Adipose tissue (tissue), 3 donors: ENCODE results near the gene ATP9B. TPM values are rescaled to one million over a fixed set of nuclear protein-coding genes. Genes with fewer than 3 reads are reported as not detected.

ENCODE experiments used
- H3K27ac ChIP-seq: one replicate; pipeline ENCODE4 v1.5.1; 2013; ENCODE audit warnings: low read depth, low read length
- WGBS, 3 donors: extraction: QIAGEN DNeasy Blood & Tissue Kit; methylation state at CpG; one replicate each; pipeline ENCODE4 v1.1.7; 2013; 5-methylcytosine and 5-hydroxymethylcytosine counted together
- polyA plus RNA-seq, 3 donors: library from polyadenylated mRNA; stranded (reverse); fragments of 200-250 nt; gene quantifications; one replicate each; pipeline ENCODE4 v1.2.3, GENCODE V29; 2013
- donor health status: healthy with polysubstance abuse.
- donor health status: Bipolar disorder and iron deficiency.
- donor health status: healthy.

Gene ATP9B
- polyA plus RNA-seq, 3 donors = 7.3 to 13.5 (median 9.3) TPM

DNA sequence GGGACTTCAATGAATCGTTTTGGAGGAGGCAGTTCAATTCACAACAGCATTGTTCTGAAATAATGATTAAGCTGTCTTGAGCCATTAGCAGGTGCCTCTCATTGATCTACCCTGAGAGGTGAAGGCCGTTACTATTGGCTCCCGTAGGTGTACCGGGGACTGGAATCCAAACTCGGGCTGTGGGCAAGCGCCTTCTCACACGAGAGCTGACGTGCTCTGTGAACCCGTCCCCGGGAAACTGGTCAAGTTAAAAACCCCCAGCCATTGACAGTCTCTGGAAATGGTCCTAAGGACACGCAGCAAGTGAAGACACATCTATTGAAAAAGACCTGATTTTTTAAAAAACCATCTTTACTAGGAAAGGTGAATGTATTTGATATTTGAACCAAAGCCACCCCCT lies 318.4 kb downstream of the ATP9B start:
- H3K27ac ChIP-seq = no peak overlapping the region
- WGBS, 3 donors = 24 to 81% (median 75%) methylated on average over 11 of the region's 11 CpGs

DNA sequence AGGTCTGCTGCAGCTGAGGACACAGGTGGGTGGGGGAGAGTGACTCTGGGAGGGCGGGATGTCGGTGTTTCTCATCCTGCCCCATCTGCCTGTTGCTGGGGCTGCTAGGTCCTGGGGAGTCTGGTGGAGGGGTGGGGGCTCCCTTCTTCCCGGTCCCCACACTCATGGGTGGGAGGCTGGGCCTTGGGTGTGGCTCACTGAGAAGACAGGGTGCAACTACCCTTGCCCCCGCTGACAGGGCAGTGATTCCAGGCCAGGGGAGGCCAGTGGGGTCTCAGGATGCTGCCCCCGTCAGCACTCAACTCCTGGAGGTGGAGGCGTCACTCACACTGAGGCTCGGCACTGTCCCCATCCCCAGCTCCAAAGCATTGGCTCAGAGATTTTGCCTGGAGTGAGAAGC lies 318.8 kb downstream of the ATP9B start:
- 42 to 77% (median 66%) methylated on average over 6 to 7 of the region's 7 CpGs for WGBS, 3 donors
- no peak overlapping the region for H3K27ac ChIP-seq

DNA sequence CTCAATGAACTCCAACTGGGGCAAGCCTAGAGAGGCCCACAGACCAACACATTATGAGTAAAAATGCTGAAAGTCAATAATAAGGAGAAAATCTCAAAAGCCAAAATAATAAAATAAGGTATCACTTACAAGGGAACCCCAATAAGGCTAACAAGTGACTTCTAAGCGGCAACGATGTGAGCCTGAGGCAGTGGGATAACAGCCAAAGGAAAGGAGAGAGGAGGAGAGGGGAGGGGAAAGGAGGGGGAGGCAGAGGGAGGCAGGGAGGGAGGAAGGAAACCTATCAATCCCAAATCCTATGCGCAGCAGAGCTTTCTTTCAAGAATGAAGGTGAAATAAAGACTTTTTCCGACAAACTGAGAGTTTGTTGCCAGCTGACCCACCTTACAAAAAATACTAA lies 320.5 kb downstream of the ATP9B start:
- H3K27ac ChIP-seq = no peak overlapping the region
- 18 to 39% (median 19%) methylated on average over 4 of the region's 4 CpGs for WGBS, 3 donors

DNA sequence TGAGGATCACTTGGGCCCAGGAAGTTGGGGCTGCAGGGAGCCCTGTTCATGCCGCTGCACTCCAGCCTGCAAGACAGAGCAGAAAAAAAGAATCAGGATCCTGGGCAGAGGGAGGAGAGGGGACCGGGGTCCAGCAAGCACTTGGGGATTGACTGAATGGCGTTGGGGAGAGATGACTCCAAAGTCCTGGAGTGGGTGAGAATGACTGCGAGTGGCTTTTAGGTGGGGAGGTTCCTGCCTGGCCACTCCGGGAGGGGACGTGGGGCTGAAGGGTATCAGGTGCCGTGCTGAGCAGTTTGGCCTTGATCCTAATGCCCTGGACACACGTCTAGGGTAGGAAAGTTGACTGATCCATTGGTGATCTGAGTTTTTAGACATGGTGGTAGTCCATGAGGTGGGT lies 323.0 kb downstream of the ATP9B start:
- WGBS, 3 donors = 71 to 87% (median 85%) methylated on average over 8 of the region's 8 CpGs

DNA sequence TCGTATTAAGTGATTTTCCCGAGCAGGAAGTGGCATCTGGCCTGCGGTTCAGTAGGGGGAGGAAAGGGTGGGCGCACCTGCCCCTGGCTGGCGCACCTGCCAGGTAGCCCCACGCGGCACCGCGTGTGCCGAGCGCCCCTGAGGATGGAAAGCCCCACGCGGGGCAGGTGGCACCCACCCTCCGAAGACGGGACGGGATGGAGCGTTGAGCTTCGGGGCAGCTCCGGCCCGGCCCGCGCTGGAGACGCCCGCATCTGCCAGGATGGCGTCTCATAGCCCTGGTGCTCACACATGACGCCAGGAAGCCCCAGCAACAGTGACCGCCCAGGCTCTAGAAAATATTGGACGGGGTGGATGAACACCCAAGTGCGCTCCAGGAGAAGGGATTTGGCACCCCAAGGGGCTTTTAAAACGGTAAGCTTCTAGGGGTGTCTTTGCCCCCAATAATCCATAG lies 324.0 kb downstream of the ATP9B start:
- peak overlapping the region; percentile 30 for H3K27ac ChIP-seq
- 3 to 5% (median 4%) methylated on average over 30 of the region's 30 CpGs for WGBS, 3 donors

More for the DNA sequence above, 323.0 kb downstream of the ATP9B start:
- H3K27ac ChIP-seq = no peak overlapping the region

DNA sequence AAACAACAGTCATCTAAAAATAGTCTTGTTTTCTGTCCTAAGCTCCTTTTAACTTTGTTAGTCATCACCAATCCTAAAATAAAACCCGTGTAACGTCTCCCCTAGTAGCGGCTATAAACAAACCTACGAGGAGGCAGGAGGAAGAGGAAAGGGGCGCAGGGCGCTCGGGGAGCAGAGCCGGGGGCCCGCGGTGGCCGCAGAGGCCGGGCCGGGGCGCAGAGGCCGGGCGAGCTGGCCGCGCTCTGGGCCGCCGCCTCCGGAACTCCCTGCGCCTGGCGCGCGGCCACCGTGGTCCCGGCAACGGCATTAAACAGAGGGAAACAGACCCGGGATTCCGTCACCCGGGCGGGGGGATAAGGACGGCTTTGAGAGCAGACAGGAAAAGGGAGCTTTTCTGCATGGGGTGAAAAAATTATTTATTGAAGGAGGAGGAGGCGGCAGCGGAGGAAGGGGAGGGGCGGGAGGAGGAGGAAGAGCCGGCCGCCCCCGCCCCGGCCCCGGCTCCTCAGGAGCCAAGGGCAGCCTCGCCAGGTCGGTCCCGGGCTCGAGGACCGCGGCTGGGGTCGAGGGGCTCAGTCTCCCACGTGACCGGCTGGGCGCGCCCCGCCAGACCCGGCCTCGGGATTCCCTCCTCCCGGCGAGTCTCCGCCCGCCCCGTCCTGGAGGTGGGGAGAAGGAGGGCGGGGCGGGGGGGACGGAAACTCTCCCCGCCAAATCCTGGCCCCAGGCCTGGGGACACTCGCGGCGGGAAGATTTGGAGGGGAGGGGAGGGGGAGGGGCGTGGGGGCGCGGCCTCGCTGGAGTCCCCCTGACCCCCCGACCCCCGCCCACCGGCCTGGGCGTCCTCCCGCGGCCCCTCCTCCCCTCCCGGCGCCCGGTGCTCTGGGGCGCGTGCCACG lies 324.7 kb downstream of the ATP9B start:
- 0 to 1% (median 1%) methylated on average over 35 to 74 of the region's 83 CpGs for WGBS, 3 donors
- H3K27ac ChIP-seq = peak overlapping the region; percentile 30

DNA sequence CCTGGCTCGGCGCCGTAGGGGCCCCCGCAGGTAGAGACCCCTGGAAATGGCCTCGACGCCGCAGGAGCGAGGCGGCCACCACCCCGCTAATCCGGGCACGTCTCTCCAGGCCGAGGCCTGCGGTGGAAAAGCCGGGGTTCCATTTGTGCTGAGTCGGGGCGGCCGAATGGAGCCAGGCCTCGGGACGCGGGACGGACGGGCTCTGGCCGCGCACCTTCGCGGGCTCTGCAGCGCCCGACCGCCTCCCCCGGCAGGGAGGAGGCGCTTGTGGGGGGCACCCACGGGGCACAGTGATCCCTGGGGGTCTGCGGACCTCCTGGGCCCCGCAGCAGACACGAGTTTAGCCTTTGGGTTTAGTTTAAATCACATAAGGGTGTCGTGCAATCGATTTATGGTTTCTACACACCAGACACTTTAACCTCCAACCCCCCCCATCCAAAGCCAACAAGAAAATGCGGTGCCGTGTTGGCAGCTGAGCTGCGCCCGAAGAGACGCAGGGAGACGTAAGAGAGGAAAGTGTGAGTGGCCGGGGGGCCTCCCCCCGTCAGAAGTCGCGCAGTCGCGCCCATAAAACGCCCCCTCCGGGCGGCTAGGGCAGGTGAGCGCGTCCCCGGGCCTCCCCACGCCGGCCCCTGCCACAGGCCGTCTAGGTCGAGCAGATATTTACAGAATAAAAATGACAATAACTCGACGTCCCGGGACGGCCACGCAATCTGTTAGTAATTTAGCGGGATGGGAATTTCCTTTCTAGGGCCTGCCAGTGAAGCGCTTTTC lies 325.5 kb downstream of the ATP9B start:
- 1 to 3% (median 2%) methylated on average over 55 to 67 of the region's 67 CpGs for WGBS, 3 donors
- H3K27ac ChIP-seq = peak overlapping the region; percentile 3

DNA sequence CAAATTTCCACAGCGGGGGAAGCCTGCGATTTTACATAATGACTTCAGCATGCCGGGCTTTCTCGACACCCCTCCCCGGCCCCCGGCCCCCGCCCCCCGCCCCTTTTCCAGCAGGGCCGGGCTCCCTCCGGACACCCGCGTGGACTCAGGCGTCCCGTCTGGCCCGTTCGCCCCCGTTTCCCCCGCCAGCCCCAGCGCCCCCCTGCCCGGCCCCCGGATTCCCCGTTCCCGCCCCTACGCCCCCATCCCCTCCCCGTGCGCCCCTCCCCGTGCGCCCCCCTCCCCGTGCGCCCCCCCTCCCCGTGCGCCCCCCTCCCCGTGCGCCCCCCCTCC lies 326.1 kb downstream of the ATP9B start:
- H3K27ac ChIP-seq = no peak overlapping the region
- 1 to 5% (median 4%) methylated on average over 10 to 27 of the region's 34 CpGs for WGBS, 3 donors

DNA sequence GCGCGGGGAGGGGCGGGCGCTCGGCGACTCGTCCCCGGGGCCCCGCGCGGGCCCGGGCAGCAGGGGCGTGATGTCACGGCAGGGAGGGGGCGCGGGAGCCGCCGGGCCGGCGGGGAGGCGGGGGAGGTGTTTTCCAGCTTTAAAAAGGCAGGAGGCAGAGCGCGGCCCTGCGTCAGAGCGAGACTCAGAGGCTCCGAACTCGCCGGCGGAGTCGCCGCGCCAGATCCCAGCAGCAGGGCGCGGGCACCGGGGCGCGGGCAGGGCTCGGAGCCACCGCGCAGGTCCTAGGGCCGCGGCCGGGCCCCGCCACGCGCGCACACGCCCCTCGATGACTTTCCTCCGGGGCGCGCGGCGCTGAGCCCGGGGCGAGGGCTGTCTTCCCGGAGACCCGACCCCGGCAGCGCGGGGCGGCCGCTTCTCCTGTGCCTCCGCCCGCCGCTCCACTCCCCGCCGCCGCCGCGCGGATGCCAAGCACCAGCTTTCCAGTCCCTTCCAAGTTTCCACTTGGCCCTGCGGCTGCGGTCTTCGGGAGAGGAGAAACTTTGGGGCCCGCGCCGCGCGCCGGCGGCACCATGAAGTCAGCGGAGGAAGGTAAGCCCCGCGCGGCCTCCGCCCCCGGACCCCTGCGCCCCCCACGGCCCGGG lies 326.7 kb downstream of the ATP9B start, which contains the start of gene NFATC1:
NFATC1 (plus strand) TSS at position 170 of the 644 bp plus-strand sequence; CDS start at position 465, 295 bp downstream.
- peak within 1 kb of the TSS; percentile 62 for H3K27ac ChIP-seq
- WGBS, 3 donors = 0 to 1% (median 0%) methylated on average over 41 to 90 of the region's 91 CpGs

DNA sequence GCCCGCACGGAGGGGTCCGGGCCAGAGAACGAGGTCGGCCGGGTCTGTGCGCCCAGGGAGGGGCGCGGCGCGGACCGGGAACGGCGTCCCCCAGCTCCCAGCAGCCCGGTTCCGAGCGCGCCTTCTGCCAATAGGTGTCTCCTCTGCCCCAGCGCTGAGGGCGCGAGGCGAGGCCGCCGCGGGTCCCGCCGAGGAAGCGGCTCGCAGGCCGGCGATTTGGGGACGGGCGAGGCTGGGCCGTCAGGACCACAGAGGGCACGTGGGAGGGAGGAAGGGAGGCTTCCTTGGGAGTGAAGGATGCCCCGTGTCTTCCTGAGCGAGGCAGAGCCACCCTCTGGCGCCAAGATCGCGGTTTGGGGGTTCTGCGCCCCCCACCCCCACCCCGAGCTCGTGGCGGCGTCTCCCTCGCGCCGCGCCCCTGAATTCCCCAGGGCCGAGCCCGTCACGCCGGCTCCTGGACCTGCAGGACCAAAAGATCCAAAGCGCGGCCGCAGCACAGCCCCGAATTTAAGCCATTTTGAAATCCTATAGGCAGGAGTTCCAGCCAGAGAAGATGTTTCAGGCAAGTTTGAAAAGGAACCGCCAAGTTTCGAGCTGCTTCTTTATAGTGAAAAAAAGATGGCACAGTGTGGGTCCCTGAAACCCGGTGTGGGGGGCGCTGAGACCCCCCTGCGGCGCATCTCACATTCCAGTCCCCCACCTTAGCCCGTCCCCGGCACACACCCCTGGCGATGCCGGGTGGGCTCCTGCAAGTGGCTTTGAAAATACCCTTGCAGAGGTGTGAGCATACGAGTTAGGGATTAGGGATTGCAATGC lies 327.4 kb downstream of the ATP9B start:
- 5 to 16% (median 13%) methylated on average over 52 to 67 of the region's 68 CpGs for WGBS, 3 donors
- peak overlapping the region; percentile 46 for H3K27ac ChIP-seq

DNA sequence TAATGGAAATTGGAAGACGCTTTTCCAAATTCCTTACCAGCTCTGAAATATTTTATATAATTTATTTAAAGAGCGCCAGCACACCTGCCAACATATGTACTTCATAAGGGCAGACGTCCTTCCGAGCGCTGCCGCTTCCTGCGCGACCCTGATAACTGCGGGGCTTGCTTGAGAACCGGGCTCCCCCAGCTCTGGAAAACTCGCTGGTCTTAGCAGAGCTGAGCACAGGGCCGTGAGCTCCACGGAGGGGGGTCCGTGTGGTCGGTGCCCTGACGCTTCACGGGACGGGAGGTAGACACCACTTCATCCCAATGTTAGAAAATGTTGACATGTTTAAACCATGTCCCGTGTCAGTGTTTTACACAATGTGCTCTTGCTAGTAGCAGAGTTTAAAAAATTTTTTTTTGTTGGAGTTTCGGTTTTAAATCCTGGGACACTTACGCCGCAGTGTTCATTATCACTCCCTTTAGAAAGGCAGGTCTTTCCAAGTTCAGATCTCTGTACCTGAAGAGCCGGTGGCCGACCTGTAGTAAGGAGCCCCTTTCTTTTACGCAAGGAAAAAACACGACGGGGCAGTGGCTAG lies 328.1 kb downstream of the ATP9B start:
- H3K27ac ChIP-seq = no peak overlapping the region

DNA sequence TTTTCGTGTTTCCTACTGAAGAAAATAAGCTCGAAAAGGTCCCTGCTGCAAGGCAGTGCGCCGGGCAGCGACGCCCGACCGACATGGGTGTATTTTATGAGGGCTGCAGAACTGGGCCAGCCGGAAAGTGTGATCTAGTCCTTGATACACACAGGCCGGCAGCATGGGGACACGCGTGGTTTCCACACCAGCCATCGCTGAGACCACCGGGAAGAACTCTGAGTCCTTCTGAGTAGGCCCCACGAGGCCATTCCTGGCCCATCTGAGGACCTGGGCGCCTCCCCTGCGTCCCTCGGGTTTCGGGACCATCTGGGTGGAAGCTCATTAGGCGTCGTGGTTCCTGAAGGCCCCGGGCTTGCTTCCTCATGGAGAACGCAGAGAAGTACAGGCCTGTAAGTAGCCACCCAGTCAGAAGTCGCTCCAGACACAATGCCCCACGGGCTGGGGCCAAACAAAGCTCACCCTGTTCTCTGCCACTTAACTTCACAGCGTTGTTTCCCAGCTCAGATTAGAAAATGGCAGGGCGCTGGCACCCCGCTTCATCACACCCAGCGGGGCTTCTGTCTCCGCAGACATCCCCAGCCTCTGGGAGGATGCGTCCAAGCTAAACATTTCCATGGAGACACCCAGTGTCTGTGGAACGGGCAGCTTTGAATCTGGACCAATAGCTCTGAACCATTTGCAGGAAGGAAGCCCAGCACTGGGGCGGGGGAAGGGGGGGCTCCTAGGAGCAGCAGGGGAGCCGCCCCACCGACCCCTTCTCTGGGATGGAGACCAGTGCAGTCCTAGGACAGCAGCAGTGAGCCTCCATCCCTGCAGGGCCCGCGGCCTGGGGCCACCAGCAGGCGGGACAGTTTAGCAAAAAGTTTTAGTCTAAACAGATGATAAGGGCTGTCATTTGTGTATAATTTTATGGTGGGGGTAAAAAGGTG lies 328.9 kb downstream of the ATP9B start:
- no peak overlapping the region for H3K27ac ChIP-seq

More for the DNA sequence above, 328.1 kb downstream of the ATP9B start:
- WGBS, 3 donors = 35 to 93% (median 91%) methylated on average over 27 of the region's 27 CpGs

DNA sequence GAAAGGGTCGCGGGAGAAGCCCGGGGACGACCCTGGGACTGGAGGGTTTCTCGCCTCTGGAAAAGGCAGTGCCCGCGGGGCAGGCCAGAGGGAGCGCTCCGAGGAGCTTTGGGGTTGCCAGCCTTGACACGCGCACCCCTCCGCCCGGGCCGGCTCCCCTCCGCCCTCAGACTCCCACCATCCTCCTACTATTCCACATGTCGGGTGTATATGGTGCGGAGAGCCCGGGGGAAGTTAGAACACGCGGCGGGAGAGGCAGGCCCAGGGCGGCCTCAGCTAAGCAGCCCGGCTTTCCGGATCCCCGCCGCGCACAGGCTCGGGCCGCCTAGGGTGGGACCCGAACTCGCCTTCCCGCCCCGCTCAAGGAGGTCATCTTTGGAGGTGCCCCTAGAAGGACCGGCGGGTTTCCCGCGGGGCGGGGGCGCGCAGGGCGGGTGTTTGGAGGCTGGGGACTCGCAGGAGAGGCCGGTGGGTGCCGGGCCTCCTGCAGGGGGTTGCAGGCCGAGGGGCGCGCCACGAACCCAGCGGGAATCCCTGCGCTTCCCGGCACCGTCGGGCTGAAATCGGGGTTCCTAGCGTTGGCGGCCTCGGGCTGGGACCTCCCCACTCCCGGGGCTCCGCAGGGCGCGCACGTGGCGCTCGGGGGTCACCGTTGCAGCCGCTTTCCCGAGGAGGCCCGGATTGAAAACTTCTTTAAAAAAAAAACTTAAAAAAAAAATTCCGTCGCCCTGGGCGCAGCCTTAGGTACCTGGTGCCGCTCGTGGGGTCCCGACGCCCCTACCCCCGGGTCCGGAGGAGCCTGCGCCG lies 330.3 kb downstream of the ATP9B start:
- WGBS, 3 donors = 14 to 22% (median 16%) methylated on average over 76 to 79 of the region's 79 CpGs
- H3K27ac ChIP-seq = no peak overlapping the region

More for the DNA sequence above, 328.9 kb downstream of the ATP9B start:
- WGBS, 3 donors = 47 to 89% (median 88%) methylated on average over 38 of the region's 38 CpGs

DNA sequence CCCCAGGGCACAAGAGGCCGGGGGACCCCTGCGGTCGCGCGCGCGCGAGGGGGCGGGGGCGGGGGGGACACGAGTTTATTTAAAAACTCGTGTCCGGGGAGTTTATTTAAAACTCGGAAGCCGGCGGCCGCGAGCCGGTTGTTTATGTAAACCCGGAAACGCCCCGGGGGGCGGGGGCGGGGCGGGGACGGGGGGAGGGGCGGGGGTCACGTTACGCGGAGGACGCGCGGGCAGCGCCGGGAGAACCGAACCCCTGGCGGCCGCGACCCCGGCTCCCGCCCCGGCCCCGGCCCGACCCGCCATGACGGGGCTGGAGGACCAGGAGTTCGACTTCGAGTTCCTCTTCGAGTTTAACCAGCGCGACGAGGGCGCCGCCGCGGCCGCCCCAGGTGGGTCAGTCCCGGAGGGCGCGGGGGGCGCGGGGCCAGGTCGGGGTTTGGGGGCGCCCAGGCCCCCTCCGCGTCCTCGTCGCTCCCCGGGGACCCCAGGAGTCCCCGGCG lies 330.9 kb downstream of the ATP9B start:
- 0 to 1% (median 1%) methylated on average over 31 to 69 of the region's 71 CpGs for WGBS, 3 donors
- no peak overlapping the region for H3K27ac ChIP-seq

DNA sequence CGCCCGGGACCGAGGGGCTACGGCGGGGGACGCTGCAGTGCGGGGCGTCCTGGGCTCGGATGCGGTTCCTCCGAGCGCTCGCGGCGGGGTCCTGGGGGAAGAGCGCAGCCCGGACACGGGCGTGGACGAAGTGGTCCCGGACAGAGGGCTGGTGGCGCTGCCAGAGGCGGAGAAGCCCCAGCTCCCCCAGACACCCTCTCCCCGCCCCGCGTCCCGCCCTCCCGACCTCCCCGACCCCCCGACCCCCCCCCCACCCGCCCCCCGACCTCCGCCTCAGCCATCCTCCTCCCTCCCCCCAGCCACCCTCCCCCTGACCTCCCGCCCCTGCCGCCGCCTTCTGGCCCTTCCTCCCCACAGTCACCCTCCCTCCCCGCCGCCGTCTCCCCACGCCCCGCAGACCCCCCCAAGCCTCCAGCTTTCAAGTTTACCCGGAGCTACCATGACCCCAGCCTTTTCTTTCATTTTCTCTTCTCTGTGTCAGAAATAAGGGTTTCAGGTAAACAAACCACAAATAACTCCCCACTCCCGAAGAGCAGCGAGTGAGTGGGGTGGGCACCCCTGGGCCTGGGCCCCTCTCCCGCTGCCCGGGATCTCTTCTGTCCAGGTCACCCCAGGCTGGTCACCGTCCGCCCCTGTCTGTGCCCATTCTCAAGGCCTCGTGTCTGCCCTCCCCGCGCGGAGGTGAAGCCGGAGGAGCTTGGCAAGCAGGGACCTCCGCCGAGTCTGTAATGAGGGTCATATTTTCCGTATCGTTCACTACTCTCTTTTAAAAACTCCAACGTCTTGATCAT lies 331.6 kb downstream of the ATP9B start:
- 23 to 64% (median 34%) methylated on average over 19 to 43 of the region's 58 CpGs for WGBS, 3 donors
- H3K27ac ChIP-seq = no peak overlapping the region
